Measurements from ENCODE around the gene DPYSL5. TPM values are rescaled to one million over a fixed set of nuclear protein-coding genes. Genes with fewer than 3 reads are reported as not detected.

The DPYSL5 gene
- total RNA-seq, 2 experiments from 2014 or later: not detected

DNA sequence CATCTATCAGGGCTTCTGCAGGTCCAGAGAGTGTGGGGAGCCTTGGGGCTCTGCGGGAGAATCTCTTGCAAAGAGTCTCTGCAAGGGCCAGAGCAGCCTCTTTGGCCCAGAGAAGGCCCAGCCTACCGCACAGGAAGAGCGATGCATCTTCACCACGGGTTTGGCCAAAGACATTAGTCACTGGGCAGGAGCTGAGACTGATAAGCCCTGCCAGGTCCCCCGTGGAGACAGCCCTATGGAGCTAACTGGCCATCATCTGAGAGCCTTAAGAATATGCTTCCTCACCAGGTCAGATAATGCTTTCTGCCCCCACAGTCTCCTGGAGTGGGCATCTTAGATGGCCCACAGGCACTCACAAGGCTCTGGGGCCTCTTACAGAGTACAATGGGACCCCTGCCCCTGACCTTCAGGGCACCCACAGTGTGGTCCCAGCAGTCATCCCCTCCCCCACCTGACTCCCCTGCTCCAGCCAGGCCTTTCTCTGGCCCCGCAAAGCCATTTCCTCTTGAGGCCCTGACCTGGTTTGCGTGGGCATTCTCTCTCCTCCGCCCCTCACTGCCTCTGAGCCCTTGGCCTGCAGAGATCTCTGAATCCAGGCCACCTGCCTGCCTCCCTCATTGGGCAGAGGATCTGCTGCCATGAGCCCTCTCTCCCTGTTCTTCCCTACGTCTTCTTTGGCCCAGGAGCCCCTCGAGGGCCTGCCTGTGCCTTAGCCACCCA lies 90.6 kb downstream of the DPYSL5 start:
- Mint-ChIP-seq H3K36me3 (no peaks in the 10 kb centered on the region), H3K4me3 (no peak overlapping the region), H3K27ac (no peak overlapping the region), H3K4me1 (peaks cover 2% of the 10 kb centered on the region), H3K27me3 (peaks cover 8% of the 10 kb centered on the region), H3K9me3 (ENCODE audit: low read depth) (no peaks in the 10 kb centered on the region)
- CTCF ChIA-PET: interaction anchor here (1.5 kb wide), 1 partner anchor 92 kb away, joined by 6 read pairs; no protein-coding TSS in a partner anchor
- ATAC-seq (no peak), DNase-seq (no peak)

DNA sequence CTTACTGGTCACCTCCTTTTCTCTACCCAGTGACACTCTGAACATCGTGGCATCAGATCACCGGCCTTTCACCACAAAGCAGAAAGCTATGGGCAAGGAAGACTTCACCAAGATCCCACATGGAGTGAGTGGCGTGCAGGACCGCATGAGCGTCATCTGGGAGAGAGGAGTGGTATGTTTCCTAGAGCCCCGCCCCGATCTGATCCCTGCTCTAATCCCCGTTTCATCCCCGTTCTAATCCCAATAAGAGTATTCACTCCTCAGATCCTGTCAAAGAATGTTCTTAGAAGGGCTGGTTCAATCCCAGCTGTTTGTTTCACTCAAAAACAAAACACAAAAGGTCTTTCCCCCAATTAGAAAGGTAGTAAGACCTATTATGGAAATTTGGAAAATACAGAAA lies 92.1 kb downstream of the DPYSL5 start:
- H3K4me3 Mint-ChIP-seq: no peak overlapping the region
- peaks cover 8% of the 10 kb centered on the region for H3K27me3 Mint-ChIP-seq
- no peak overlapping the region for H3K27ac Mint-ChIP-seq
- CTCF ChIA-PET: interaction anchor here (1.0 to 5.9 kb wide), 3 partner anchors 17 to 92 kb away, joined by 3 to 82 read pairs (median 4); partner anchors contain the start of gene DPYSL5
- DNase-seq (no peak), ATAC-seq (no peak)
- peaks cover 2% of the 10 kb centered on the region for H3K4me1 Mint-ChIP-seq
- H3K36me3 Mint-ChIP-seq: no peaks in the 10 kb centered on the region
- H3K9me3 Mint-ChIP-seq (ENCODE audit: low read depth): no peaks in the 10 kb centered on the region

- Mint-ChIP-seq H3K4me3 (no peak overlapping the region), H3K36me3 (no peaks in the 10 kb centered on the region), H3K27ac (no peak overlapping the region), H3K4me1 (peaks cover 2% of the 10 kb centered on the region), H3K27me3 (peaks cover 8% of the 10 kb centered on the region), H3K9me3 (ENCODE audit: low read depth) (no peaks in the 10 kb centered on the region)
- DNase-seq (no peak), ATAC-seq (no peak)
- CTCF ChIA-PET: interaction anchor here (1.6 to 5.9 kb wide), 4 partner anchors 19 to 94 kb away, joined by 4 to 82 read pairs (median 10); partner anchors contain the start of gene DPYSL5
Observed at GRCh38 chr2:26941486-26941885, 93.6 kb downstream of the DPYSL5 start.

GRCh38 chr2:26942543-26943295 lies 94.8 kb downstream of the DPYSL5 start:
- H3K4me1 Mint-ChIP-seq: peaks cover 2% of the 10 kb centered on the region
- CTCF ChIA-PET: interaction anchor here (0.7 to 5.9 kb wide), 14 partner anchors 11 to 249 kb away, joined by 3 to 82 read pairs (median 4); partner anchors contain the start of gene DPYSL5
- peaks cover 8% of the 10 kb centered on the region for H3K27me3 Mint-ChIP-seq
- ATAC-seq (peak; percentile 42), DNase-seq (peak; percentile 72)
- no peaks in the 10 kb centered on the region for H3K9me3 Mint-ChIP-seq (ENCODE audit: low read depth)
- no peak overlapping the region for H3K4me3 Mint-ChIP-seq
- H3K36me3 Mint-ChIP-seq: no peaks in the 10 kb centered on the region
- no peak overlapping the region for H3K27ac Mint-ChIP-seq

DNA sequence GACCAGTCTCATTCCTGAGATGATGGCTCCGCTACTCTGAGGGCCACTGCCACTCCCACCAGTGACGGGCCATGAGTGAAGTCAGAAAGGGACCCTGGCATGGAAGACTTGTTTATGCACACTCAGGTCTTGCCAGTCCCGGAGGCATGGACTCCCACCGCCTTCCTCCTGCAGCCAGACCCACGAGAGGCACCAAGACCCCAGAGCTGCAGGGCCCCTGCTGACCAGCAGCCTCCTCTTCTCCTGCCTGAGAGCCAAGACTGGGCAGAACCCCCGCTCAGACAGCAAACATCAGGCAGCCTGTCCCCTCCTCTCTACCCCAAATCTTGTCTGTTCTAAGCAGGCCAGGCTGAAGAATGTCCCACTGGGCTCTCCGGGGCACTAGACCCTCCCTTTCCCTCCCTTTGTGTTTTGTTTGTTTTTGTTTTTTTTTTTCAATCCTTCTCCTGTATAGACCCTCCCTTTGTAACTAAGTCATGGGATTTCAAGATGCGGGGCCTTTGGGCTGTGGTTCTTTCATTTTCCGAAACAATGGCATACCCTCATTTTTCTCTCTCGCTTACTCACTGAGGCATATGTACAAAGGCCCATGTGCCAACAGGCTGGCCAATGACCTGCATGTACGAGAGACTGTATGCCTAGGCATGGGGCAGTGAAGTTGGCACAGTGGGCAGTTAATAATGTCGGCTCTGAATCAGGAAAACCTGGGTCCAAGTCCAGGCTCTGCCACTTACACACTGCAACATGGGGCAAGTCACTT lies 98.2 kb downstream of the DPYSL5 start:
- no peak overlapping the region for H3K4me3 Mint-ChIP-seq
- CTCF ChIA-PET: no interaction called here
- DNase-seq (no peak), ATAC-seq (no peak)
- H3K4me1 Mint-ChIP-seq: peaks cover 2% of the 10 kb centered on the region
- peaks cover 10% of the 10 kb centered on the region for H3K27me3 Mint-ChIP-seq
- H3K36me3 Mint-ChIP-seq: no peaks in the 10 kb centered on the region
- H3K27ac Mint-ChIP-seq: no peak overlapping the region
- no peaks in the 10 kb centered on the region for H3K9me3 Mint-ChIP-seq (ENCODE audit: low read depth)

GRCh38 chr2:26946841-26947784 lies 99.2 kb downstream of the DPYSL5 start:
- CTCF ChIA-PET: no interaction called here
- Mint-ChIP-seq H3K4me1 (peaks cover 2% of the 10 kb centered on the region), H3K27me3 (peaks cover 12% of the 10 kb centered on the region), H3K27ac (no peak overlapping the region), H3K4me3 (no peak overlapping the region), H3K36me3 (no peaks in the 10 kb centered on the region), H3K9me3 (ENCODE audit: low read depth) (no peaks in the 10 kb centered on the region)
- ATAC-seq (no peak), DNase-seq (no peak)

DNA sequence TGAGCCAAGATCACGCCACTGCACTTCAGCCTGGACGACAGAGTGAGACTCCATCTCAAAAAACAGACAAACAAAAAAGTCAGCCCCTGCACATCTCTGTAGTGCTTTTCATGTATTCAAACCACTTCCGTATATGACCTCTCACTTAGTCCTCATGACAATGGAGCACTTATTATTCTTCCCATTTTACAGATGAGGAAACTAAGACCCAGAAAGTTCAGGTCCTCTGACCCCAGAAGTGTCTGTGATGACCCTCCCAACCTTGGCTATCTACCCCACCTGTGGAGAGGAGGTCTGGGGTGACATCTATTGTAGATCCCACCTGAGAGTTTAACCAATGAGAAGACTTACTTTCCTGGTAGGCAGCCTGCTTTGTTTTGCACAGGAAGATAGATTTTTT lies 100.9 kb downstream of the DPYSL5 start:
- Mint-ChIP-seq H3K27ac (no peak overlapping the region), H3K36me3 (no peaks in the 10 kb centered on the region), H3K4me3 (no peak overlapping the region), H3K4me1 (no peaks in the 10 kb centered on the region), H3K27me3 (peaks cover 11% of the 10 kb centered on the region), H3K9me3 (ENCODE audit: low read depth) (no peaks in the 10 kb centered on the region)
- ATAC-seq (no peak), DNase-seq (no peak)
- CTCF ChIA-PET: interaction anchor here (2.9 kb wide), 1 partner anchor 103 kb away, joined by 9 read pairs; no protein-coding TSS in a partner anchor

DNA sequence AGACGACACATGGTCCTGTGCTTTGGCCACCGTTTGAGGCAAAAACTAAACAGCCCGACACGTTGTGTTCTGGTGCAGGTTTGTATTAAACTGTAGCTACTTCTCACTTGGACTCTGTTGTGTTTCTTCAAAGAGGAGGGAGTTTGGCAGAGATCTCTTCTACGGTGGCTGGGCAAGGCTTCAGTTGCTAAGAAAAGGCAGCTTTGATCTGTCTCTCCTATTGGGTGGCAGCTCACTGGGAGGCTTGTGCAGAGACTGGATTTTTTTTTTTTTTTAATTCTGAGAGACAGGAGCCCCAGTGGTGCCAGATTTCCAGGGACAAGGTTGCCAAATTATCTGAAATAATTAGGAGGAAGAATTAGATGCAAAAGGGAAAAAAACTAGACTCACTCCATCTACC lies 102.3 kb downstream of the DPYSL5 start:
- Mint-ChIP-seq H3K4me1 (no peaks in the 10 kb centered on the region), H3K9me3 (ENCODE audit: low read depth) (no peaks in the 10 kb centered on the region), H3K36me3 (no peaks in the 10 kb centered on the region), H3K4me3 (no peak overlapping the region), H3K27ac (no peak overlapping the region), H3K27me3 (peaks cover 24% of the 10 kb centered on the region)
- DNase-seq (no peak), ATAC-seq (no peak)
- CTCF ChIA-PET: interaction anchor here (1.2 to 2.9 kb wide), 2 partner anchors 11 to 104 kb away, joined by 4 to 9 read pairs; no protein-coding TSS in a partner anchor

GRCh38 chr2:26951236-26951635 lies 103.3 kb downstream of the DPYSL5 start:
- H3K4me1 Mint-ChIP-seq: no peaks in the 10 kb centered on the region

GRCh38 chr2:26952374-26952773 lies 104.4 kb downstream of the DPYSL5 start:
- no peak for DNase-seq
- peaks cover 38% of the 10 kb centered on the region for H3K27me3 Mint-ChIP-seq
- H3K4me3 Mint-ChIP-seq: no peak overlapping the region
- no peak overlapping the region for H3K27ac Mint-ChIP-seq
- no peaks in the 10 kb centered on the region for H3K4me1 Mint-ChIP-seq
- no peak for ATAC-seq
- no peaks in the 10 kb centered on the region for H3K9me3 Mint-ChIP-seq (ENCODE audit: low read depth)
- H3K36me3 Mint-ChIP-seq: no peaks in the 10 kb centered on the region
- CTCF ChIA-PET: interaction anchor here (0.9 to 1.6 kb wide), 3 partner anchors 10 to 65 kb away, joined by 3 to 4 read pairs (median 3); no protein-coding TSS in a partner anchor

More at GRCh38 chr2:26951236-26951635, 103.3 kb downstream of the DPYSL5 start:
- Mint-ChIP-seq H3K36me3 (no peaks in the 10 kb centered on the region), H3K4me3 (no peak overlapping the region), H3K9me3 (ENCODE audit: low read depth) (no peaks in the 10 kb centered on the region), H3K27me3 (peaks cover 31% of the 10 kb centered on the region), H3K27ac (no peak overlapping the region)
- no peak for DNase-seq
- CTCF ChIA-PET: interaction anchor here (2.9 kb wide), 1 partner anchor 105 kb away, joined by 9 read pairs; no protein-coding TSS in a partner anchor
- no peak for ATAC-seq

GRCh38 chr2:26954135-26954534 lies 106.2 kb downstream of the DPYSL5 start:
- ATAC-seq: no peak
- no peaks in the 10 kb centered on the region for H3K4me1 Mint-ChIP-seq

DNA sequence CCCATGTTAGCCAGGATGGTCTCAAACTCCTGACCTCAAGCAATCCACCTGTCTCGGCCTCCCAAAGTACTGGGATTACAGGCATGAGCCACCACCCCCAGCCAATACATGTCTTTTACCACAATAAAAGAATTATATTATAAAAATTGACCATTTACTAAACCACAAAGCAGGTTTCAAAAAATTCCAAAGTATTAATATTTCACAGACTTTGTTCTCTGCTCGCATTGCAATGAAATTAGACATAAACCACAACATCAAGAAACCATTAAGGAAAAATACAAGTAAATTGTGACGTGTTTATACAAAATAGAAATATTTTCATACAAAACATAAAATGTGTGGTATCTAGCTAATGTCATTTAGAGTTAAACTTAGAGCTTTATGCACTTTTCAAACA lies 109.1 kb downstream of the DPYSL5 start:
- no peaks in the 10 kb centered on the region for H3K36me3 Mint-ChIP-seq
- H3K9me3 Mint-ChIP-seq (ENCODE audit: low read depth): no peaks in the 10 kb centered on the region
- CTCF ChIA-PET: interaction anchor here (0.9 to 4.3 kb wide), 4 partner anchors 60 to 347 kb away, joined by 3 to 34 read pairs (median 8); no protein-coding TSS in a partner anchor
- ATAC-seq (no peak), DNase-seq (no peak)
- H3K27ac Mint-ChIP-seq: no peak overlapping the region
- no peak overlapping the region for H3K4me3 Mint-ChIP-seq
- peaks cover 68% of the 10 kb centered on the region for H3K27me3 Mint-ChIP-seq
- no peaks in the 10 kb centered on the region for H3K4me1 Mint-ChIP-seq

More at GRCh38 chr2:26954135-26954534, 106.2 kb downstream of the DPYSL5 start:
- no peak for DNase-seq
- peaks cover 51% of the 10 kb centered on the region for H3K27me3 Mint-ChIP-seq
- no peaks in the 10 kb centered on the region for H3K36me3 Mint-ChIP-seq
- CTCF ChIA-PET: interaction anchor here (1.3 kb wide), 1 partner anchor 63 kb away, joined by 6 read pairs; no protein-coding TSS in a partner anchor
- no peak overlapping the region for H3K27ac Mint-ChIP-seq
- no peaks in the 10 kb centered on the region for H3K9me3 Mint-ChIP-seq (ENCODE audit: low read depth)
- no peak overlapping the region for H3K4me3 Mint-ChIP-seq
